Measurements from ENCODE around the gene LDLRAD4.

DNA sequence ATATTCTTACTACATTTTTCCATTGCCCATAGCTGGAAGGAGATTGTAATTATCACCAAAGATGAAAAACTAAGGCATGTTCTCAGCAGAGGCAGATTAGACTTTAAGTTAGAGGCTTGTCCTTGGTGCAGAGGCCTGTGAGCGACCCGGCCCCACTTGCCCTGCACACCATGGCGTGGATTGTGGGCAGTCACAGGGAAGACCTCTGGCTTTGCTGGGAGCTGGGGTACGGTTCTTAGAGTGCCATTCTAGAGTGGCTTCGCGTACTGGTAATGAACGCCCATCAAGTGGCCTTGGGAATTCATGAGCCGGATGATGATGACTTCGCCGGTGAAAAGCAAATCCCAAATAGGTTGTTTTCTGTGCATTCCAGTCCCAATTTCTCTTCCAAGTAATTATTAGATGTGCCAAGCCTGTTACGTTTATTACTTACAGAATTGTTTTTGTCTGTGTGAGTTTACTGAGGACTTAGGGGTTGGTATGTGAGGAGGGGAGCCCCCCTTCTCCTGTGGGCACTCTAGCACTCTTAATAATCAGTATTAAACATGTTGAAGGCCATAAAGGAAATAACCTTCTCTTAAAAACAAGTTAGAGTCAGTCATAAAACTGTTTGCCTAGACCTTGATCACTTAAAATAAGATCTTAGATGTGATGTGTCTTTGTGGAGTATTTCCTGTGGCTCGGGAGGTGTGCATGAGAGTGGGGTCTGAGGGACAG is 90.6 kb downstream of the LDLRAD4 start:
- TF ChIP-seq, protein P1, sequence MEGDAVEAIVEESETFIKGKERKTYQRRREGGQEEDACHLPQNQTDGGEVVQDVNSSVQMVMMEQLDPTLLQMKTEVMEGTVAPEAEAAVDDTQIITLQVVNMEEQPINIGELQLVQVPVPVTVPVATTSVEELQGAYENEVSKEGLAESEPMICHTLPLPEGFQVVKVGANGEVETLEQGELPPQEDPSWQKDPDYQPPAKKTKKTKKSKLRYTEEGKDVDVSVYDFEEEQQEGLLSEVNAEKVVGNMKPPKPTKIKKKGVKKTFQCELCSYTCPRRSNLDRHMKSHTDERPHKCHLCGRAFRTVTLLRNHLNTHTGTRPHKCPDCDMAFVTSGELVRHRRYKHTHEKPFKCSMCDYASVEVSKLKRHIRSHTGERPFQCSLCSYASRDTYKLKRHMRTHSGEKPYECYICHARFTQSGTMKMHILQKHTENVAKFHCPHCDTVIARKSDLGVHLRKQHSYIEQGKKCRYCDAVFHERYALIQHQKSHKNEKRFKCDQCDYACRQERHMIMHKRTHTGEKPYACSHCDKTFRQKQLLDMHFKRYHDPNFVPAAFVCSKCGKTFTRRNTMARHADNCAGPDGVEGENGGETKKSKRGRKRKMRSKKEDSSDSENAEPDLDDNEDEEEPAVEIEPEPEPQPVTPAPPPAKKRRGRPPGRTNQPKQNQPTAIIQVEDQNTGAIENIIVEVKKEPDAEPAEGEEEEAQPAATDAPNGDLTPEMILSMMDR (conservative IDR thresholded peaks at IDR 0.05; ENCODE audit: low read depth in 2 of 2) = no peak
- TF ChIP-seq, protein P2, sequence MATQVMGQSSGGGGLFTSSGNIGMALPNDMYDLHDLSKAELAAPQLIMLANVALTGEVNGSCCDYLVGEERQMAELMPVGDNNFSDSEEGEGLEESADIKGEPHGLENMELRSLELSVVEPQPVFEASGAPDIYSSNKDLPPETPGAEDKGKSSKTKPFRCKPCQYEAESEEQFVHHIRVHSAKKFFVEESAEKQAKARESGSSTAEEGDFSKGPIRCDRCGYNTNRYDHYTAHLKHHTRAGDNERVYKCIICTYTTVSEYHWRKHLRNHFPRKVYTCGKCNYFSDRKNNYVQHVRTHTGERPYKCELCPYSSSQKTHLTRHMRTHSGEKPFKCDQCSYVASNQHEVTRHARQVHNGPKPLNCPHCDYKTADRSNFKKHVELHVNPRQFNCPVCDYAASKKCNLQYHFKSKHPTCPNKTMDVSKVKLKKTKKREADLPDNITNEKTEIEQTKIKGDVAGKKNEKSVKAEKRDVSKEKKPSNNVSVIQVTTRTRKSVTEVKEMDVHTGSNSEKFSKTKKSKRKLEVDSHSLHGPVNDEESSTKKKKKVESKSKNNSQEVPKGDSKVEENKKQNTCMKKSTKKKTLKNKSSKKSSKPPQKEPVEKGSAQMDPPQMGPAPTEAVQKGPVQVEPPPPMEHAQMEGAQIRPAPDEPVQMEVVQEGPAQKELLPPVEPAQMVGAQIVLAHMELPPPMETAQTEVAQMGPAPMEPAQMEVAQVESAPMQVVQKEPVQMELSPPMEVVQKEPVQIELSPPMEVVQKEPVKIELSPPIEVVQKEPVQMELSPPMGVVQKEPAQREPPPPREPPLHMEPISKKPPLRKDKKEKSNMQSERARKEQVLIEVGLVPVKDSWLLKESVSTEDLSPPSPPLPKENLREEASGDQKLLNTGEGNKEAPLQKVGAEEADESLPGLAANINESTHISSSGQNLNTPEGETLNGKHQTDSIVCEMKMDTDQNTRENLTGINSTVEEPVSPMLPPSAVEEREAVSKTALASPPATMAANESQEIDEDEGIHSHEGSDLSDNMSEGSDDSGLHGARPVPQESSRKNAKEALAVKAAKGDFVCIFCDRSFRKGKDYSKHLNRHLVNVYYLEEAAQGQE (IDR thresholded peaks at IDR 0.05; ENCODE audit: unreplicated experiment) = no peak
- TF ChIP-seq EZH2 (IDR thresholded peaks at IDR 0.05; ENCODE audit: low read depth, unreplicated experiment) (no peak), POLR2AphosphoS5 (IDR thresholded peaks at IDR 0.05; ENCODE audit: low read depth) (no peak)

Data from GM23338 (cell line).